KG1 (cell line): ENCODE results near the gene FBXO15.

ENCODE experiments used
- DNase-seq: peaks from one replicate; lab custom pipeline; 2025; lab: John Stamatoyannopoulos, UW

FBXO15 gene

GRCh38 chr18:74113711-74114110 lies 33.9 kb downstream of the FBXO15 start:
- no peak for DNase-seq

GRCh38 chr18:74110976-74111375 lies 36.7 kb downstream of the FBXO15 start:
- no peak for DNase-seq

- no peak for DNase-seq
Observed at GRCh38 chr18:74110149-74110548, 37.5 kb downstream of the FBXO15 start.

- no peak for DNase-seq
Observed at GRCh38 chr18:74108460-74108859, 39.2 kb downstream of the FBXO15 start.

- DNase-seq = no peak
Observed at GRCh38 chr18:74097803-74098202, 49.8 kb downstream of the FBXO15 start.

GRCh38 chr18:74092922-74093321 lies 54.7 kb downstream of the FBXO15 start:
- DNase-seq = no peak

GRCh38 chr18:74084184-74084855 lies 63.3 kb downstream of the FBXO15 start:
- DNase-seq = no peak

GRCh38 chr18:74083557-74083952 lies 64.1 kb downstream of the FBXO15 start:
- DNase-seq = no peak

- DNase-seq = peak; percentile 26
Observed at GRCh38 chr18:74082742-74083556, 64.7 kb downstream of the FBXO15 start.

- DNase-seq = no peak
Observed at GRCh38 chr18:74081966-74082741, 65.5 kb downstream of the FBXO15 start.

- no peak for DNase-seq
Observed at GRCh38 chr18:74078257-74078656, 69.4 kb downstream of the FBXO15 start.

GRCh38 chr18:74074668-74075564 lies 72.7 kb downstream of the FBXO15 start:
- no peak for DNase-seq

GRCh38 chr18:74073957-74074667 lies 73.5 kb downstream of the FBXO15 start:
- DNase-seq = no peak

- DNase-seq = peak; percentile 3
Observed at GRCh38 chr18:74069178-74070050, 78.2 kb downstream of the FBXO15 start.

GRCh38 chr18:74068296-74068695 lies 79.3 kb downstream of the FBXO15 start:
- DNase-seq = no peak

GRCh38 chr18:74066018-74066417 lies 81.6 kb downstream of the FBXO15 start:
- no peak for DNase-seq

- DNase-seq = no peak
Observed at GRCh38 chr18:74065366-74065765, 82.3 kb downstream of the FBXO15 start.

GRCh38 chr18:74064510-74064909 lies 83.1 kb downstream of the FBXO15 start:
- DNase-seq = no peak

GRCh38 chr18:74063557-74063956 lies 84.1 kb downstream of the FBXO15 start:
- no peak for DNase-seq

- DNase-seq = no peak
Observed at GRCh38 chr18:74063023-74063422, 84.6 kb downstream of the FBXO15 start.
